ENCODE data around the gene LRRC8B. TPM values are rescaled to one million over a fixed set of nuclear protein-coding genes. Genes with fewer than 3 reads are reported as not detected.

LRRC8B gene
- total RNA-seq, 2 experiments from 2014 or later = 4.4 to 9.9 TPM

DNA sequence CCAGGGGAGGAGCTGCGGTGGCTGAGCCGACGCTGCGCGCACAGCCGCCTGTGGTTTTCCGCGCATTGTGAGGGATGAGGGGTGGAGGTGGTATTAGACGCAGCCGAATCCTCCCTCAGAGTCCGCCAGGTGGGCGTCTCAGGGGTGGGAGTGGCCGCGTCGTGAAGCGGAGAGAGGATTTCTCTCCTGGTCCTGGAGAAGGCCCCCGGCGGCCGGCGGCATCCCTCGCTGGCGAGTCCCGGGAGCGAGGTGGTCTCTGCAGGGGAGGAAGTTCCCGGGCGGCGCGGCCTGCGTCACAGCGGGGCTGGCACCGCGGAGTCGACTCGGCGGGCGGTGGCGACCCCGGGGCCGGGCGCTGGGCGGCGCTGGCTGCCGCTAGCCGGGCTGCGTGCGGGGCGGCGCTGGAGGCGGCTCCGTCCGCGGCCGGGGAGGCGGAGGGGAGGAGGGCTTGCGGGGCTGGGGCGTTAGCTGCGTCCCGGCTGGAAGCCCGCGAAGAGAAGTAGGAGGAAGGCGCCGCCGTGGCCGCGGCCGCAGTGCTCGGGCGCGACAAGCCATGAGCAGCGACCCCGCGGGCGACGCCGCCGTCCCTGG is 108.1 kb downstream of the LRRC8B start, which contains the start of gene LRRC8C:
LRRC8C (plus strand) TSS at position 464 of the 591 bp plus-strand sequence. CDS start 53,354 bp downstream, outside the sequence.
- Histone ChIP-seq H3K36me3 (ENCODE audit: insufficient read depth, low read length) (no peaks in the 10 kb centered on the region), H3K27ac (ENCODE audit: low read depth, low read length, poor library complexity, severe bottlenecking) (peak within 1 kb of the TSS; percentile 56), H3K79me2 (ENCODE audit: insufficient read depth, low read depth, low read length) (peaks cover 22% of the 10 kb centered on the region; the same call in 1 of the 2 replicates), H3K9me3 (ENCODE audit: low read length) (no peaks in the 10 kb centered on the region), H3K4me3 (ENCODE audit: low read depth, low read length, poor library complexity, severe bottlenecking) (peak within 1 kb of the TSS; percentile 95), H3K4me2 (ENCODE audit: low read length) (peak within 1 kb of the TSS; percentile 88), H4K20me1 (ENCODE audit: insufficient read depth, low read length) (no peaks in the 10 kb centered on the region), H2AFZ (ENCODE audit: low read length) (peak within 1 kb of the TSS; percentile 90), H3K4me1 (ENCODE audit: insufficient read depth, low read length, poor library complexity, severe bottlenecking) (peaks cover 25% of the 10 kb centered on the region), H3K9me2 (ENCODE audit: insufficient read depth, low read length) (no peaks in the 10 kb centered on the region)
- ChIA-PET CTCF (ENCODE audit: unreplicated experiment) (interaction anchor here (0.7 to 1.5 kb wide), 3 partner anchors 74 to 274 kb away, joined by 3 to 5 read pairs (median 3); no protein-coding TSS in a partner anchor), POLR2A (interaction anchor here (0.5 to 14.0 kb wide), 7 partner anchors 13 to 192 kb away, joined by 3 to 90 read pairs (median 3); no protein-coding TSS in a partner anchor)
- TF ChIP-seq, protein P1, sequence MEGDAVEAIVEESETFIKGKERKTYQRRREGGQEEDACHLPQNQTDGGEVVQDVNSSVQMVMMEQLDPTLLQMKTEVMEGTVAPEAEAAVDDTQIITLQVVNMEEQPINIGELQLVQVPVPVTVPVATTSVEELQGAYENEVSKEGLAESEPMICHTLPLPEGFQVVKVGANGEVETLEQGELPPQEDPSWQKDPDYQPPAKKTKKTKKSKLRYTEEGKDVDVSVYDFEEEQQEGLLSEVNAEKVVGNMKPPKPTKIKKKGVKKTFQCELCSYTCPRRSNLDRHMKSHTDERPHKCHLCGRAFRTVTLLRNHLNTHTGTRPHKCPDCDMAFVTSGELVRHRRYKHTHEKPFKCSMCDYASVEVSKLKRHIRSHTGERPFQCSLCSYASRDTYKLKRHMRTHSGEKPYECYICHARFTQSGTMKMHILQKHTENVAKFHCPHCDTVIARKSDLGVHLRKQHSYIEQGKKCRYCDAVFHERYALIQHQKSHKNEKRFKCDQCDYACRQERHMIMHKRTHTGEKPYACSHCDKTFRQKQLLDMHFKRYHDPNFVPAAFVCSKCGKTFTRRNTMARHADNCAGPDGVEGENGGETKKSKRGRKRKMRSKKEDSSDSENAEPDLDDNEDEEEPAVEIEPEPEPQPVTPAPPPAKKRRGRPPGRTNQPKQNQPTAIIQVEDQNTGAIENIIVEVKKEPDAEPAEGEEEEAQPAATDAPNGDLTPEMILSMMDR (conservative IDR thresholded peaks at IDR 0.05; ENCODE audit: low read length) = peak; percentile 57; the same call in 1 of the 2 replicates
- TF ChIP-seq EZH2phosphoT487 (IDR thresholded peaks at IDR 0.05; ENCODE audit: borderline replicate concordance, low read depth, low read length) = no peak
- BruUV-seq (replicated peaks) = no TSS peak
- peak; percentile 86 for DNase-seq (ENCODE audit: low spot score)
- intact Hi-C loops (cut with micrococcal nuclease; ENCODE audit: unreplicated experiment) = loop anchor here (1.0 to 5.0 kb wide), 7 partner anchors 60 to 362 kb away; partner anchors contain the start of genes LRRC8B, LRRC8D and ZNF326

DNA sequence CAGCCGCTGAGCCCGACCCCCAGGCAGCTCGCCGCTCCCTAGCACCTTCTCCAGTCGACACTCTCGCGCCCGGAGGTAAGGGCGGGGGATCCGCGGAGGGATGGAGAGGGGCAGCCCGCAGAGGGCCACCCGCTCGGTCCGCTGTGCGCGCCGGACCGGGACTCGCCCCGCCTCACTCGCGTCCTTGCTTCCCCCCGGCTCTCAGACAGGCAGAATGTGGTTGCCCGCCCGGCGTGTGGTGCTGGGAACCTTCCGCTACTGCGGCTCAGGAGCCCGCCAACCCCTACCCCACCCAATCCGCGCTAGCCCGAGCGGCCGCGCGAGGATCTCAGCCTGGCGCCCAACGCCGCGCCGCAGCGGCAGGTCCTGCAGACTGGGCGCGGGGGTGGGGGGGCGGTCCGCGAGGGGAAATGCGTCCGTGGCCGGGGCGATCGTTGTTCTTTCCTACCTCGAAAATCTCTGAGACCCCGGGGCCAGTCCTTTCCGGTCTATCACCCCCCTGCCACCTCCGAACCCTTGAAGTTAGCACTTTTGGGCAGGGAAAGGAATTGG is 108.7 kb downstream of the LRRC8B start:
- no TSS peak for BruUV-seq (replicated peaks)
- ChIA-PET POLR2A (interaction anchor here (0.5 to 14.0 kb wide), 7 partner anchors 14 to 213 kb away, joined by 3 to 90 read pairs (median 3); no protein-coding TSS in a partner anchor), CTCF (ENCODE audit: unreplicated experiment) (interaction anchor here (0.7 to 1.5 kb wide), 3 partner anchors 73 to 273 kb away, joined by 3 to 5 read pairs (median 3); no protein-coding TSS in a partner anchor)
- Histone ChIP-seq H2AFZ (ENCODE audit: low read length) (peak overlapping the region; percentile 90), H3K36me3 (ENCODE audit: insufficient read depth, low read length) (no peaks in the 10 kb centered on the region), H3K4me2 (ENCODE audit: low read length) (peak overlapping the region; percentile 88), H3K4me3 (ENCODE audit: low read depth, low read length, poor library complexity, severe bottlenecking) (peak overlapping the region; percentile 95), H4K20me1 (ENCODE audit: insufficient read depth, low read length) (no peaks in the 10 kb centered on the region), H3K4me1 (ENCODE audit: insufficient read depth, low read length, poor library complexity, severe bottlenecking) (peaks cover 25% of the 10 kb centered on the region), H3K9me3 (ENCODE audit: low read length) (no peaks in the 10 kb centered on the region), H3K79me2 (ENCODE audit: insufficient read depth, low read depth, low read length) (peaks cover 22% of the 10 kb centered on the region; the same call in 1 of the 2 replicates), H3K9me2 (ENCODE audit: insufficient read depth, low read length) (no peaks in the 10 kb centered on the region), H3K27ac (ENCODE audit: low read depth, low read length, poor library complexity, severe bottlenecking) (peak overlapping the region; percentile 56)
- intact Hi-C loops (cut with micrococcal nuclease; ENCODE audit: unreplicated experiment) = loop anchor here (1.0 to 5.0 kb wide), 7 partner anchors 59 to 361 kb away; partner anchors contain the start of genes LRRC8B, LRRC8D and ZNF326
- TF ChIP-seq, protein P1 (conservative IDR thresholded peaks at IDR 0.05; ENCODE audit: low read length) = no peak
- peak; percentile 78 for DNase-seq (ENCODE audit: low spot score)

Data from OCI-LY7 (cell line).